Measurements from ENCODE around the gene NRG3.

The NRG3 gene

DNA sequence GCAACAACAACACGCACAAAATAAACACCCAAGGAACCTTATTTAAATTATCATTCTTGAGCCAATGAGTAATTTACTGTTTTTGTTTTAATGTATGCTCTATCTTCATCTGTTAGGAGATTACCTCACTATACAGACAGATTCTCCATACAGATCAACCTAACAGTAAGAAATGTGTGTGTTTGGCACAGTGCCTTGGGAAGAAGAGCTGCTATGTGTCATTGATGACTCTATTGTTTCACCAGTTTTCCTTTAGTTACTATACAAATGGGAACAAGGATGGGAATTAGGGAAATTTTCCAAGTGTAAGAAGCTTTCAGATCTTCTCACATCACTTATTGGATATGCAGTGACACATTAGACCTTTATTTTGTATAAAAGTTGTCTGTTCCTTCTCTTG, 640.3 kb downstream of the NRG3 start:
- no peak for DNase-seq

- DNase-seq = no peak
Measured at GRCh38 chr10:82529062-82529461, 654.1 kb downstream of the NRG3 start.

- no peak for DNase-seq
Measured at GRCh38 chr10:82535457-82535856, 660.5 kb downstream of the NRG3 start.

DNA sequence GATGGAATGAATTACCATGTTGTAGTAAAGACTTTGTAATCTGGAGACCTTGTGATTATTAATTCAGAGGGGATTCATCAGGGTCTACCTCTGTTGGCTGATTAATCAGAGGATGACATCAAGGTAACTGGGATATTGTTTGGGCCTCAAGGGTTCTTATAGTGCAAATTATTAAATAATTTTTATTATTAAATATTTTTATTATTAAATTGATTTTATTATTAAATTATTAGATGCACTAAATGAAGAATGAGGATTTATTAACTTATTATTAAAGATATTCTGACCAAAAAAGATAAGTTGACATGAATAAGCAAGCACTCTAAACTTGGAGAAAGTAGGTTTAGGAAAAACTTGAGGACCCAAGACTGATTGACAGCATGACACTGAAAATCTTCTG, 661.7 kb downstream of the NRG3 start:
- DNase-seq = no peak

- DNase-seq = no peak
Measured at GRCh38 chr10:82538272-82538671, 663.3 kb downstream of the NRG3 start.

DNA sequence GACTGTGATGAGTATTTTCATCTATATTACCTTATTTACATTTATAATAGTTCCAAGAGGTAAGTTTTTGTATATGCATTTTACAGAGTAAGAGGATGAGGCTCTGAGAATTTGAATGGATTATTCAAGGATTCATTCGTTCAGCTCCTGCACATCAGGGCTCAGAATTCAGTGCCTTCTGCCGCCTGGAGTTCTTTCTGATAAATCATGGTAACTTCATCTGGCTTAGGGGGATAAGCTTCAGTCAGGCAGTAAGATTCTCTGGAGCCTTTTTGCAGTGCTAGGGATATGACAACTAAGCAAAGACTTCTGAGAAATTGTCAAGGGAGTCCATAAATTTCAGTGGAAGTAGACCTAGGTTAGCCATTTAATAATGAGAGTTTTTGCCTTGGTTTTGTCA, 668.6 kb downstream of the NRG3 start:
- DNase-seq = no peak

DNA sequence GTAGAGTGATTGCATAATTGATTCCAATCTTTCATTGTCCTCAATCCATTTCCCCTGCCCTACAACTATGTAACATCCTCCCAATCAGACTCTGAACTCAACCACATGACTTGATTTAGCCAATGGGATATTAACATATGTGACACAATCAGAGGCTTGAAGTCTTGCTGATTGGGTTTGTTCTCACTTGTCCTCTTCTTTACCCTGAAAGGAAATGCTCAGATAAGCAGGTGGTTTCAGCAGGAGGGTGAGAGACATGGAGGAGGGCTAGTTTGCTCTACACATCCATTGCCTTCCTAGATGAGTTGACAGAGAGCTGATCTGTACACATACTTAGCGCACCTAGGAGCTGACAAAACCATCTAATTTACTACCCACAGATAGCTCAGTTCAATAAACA, 669.4 kb downstream of the NRG3 start:
- no peak for DNase-seq

DNA sequence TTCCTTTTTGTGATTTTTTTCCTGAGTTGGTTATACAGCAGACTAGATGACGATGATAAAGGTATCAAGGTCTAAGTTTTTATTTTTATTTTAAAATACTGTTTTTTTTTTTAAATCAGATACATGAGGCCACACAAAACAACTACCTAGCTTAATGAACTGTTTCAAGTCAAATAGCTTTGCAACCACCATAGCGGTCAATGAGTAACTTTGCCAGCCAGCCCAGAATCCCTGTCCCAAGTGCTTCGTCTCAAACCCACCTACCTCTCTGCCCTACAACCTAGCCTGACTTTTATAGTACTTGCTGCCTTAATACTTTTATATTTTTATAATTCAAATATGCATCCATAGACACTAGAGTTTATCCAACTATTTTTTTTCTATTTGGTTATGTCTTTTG, 676.5 kb downstream of the NRG3 start:
- no peak for DNase-seq

DNA sequence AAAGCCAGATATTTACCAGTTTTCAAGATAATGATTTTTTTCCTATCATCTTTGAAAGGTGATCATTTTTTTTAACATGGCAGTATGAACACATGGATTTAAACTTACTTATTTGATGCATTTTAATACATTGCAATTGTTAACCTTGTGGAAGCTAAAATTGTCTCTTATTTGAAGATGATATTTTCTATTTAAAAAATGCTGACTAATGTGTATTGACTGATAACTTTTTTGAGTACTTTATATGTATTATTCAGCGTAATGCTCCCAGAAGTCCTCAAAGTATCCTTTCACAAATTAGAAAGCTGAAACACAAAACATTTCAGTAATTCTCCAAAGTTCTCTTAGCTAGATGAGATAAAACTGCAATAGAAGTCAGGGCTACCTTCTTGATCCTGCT, 677.3 kb downstream of the NRG3 start:
- DNase-seq = no peak

DNA sequence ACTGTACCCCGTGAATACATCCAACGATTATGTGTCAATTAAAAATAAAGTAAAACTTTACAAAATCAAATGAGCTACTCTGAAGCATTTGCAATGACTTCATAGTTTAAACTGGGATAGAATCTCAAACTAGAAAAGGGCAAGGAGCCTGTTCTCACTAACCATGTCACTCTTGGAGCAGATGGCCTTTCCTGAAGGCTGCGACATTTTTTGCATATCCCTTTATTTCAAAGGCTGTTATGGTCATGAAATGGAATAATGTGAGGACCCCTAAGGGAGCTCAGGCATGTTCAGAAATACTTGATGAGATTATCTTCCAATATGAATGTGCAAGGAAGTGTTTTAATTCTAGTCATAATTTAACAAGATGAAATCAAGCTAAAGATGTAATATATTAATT, 679.4 kb downstream of the NRG3 start:
- DNase-seq = no peak

- no peak for DNase-seq
Measured at GRCh38 chr10:82558014-82558607, 683.1 kb downstream of the NRG3 start.

DNA sequence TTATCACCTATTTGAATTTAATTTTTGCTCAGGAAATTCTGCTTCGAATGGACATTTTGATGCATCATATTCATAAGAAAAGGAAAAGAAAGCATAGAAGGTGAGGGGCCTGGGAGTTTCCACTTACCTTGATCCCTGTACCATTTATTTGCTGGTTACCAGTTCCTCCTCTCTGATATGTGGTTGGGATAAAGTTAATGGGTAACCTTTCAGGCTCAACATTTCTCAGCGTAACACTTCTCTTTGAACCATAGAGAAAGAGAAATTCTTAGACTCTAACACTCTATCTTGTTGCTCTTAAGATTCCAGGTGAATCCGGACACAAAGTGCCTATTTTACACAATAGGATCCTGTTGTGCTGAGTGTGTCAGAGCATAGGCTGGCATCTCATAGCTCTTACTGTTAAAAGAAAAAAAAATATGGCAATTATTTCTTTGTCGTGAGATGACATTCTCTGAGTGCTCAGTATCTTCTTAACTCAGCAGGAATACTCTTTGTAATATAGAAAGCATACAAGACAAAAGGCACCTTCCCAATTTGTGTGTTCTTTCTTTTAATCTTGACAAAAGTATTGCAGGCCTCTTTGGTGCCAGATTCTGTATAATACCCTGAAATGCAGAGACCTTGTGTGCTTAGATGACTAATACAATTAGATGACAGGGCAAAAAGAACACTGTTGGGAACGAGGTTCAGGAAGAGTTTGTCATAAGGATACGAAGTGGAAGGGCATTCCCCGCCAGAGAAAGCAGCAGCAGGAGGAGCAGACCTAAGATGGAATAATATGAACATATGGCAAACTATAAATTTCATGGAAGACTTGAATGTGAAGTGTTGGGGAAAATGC, 689.6 kb downstream of the NRG3 start:
- DNase-seq = no peak

- DNase-seq = no peak
Measured at GRCh38 chr10:82565197-82565575, 690.2 kb downstream of the NRG3 start.

- DNase-seq = peak; percentile 21
Measured at GRCh38 chr10:82572744-82573143, 697.8 kb downstream of the NRG3 start.

DNA sequence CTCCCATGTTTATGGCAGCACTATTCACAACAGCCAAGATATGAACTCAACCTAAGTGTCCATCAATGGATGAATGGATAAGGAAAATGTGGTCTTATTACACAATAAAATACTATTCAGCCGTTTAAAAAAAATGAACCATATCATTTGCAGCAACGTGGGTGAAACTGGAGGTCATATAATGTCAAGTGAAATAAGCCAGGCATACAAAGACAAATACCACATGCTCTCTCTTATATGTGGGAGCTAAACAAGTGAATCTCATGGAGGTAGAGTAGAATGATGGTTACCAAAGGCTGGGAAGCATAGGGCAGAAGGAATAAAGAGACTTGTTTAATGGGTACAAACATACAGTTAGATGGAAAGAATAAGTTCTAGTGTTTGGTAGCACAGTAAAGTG, 699.1 kb downstream of the NRG3 start:
- DNase-seq = no peak

DNA sequence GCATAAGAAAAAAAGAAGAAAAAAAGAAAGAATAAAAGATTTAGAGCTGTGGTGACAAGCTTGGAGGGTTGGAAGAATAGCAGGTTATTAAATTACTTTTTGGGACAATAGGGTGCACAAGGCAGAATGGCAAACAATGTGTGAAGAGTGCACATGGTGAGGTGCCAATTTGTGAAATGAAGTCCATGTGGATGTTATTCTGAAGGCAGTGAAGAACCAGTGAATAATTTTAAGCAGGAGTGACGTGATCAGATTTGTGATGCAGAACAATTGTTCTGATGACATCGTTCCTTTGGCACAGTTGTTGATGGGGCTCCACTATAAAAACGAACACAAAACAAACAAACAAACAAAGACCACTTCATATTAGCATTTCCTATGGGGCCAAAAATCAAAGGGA, 700.3 kb downstream of the NRG3 start:
- no peak for DNase-seq

DNA sequence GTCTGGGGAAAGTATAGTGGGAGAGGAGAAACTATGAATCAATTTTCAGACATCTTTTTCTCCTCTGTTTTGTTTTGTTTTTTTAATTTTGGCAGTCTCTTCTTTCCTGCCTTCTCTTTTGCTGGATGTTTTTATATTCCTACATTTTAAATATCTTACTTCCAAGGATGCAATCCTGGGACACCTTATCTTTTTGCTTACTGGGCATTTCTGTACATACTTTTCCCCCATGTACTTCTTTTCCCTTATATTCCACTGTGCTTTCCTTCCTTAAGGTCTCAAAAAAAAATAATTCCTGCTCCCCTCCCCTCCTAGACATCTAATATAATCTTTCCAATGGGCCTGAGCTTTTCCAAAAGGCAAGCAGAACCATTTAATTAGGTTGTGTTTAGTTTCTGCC, 701.1 kb downstream of the NRG3 start:
- DNase-seq = no peak

GRCh38 chr10:82581940-82582339, 706.9 kb downstream of the NRG3 start:
- no peak for DNase-seq

DNA sequence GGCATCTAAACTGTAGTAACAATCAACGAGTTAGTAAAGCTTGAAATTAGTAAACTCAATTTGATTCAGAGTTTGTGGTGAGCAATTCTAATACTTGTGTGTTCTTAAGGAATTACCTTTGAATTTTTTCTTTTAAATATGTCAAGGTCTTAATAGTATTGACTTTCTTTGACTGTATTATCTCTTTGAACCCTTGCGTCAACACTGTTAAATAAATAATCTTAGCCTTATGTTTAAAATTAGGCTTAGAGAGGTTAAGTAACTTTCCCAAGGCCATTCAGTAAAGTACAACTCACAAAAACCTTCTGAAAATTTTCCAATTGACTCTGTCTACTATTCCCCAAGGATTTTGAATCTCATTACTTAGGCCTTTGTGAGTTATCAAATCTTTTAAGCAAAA, 716.4 kb downstream of the NRG3 start:
- no peak for DNase-seq

- DNase-seq = no peak
Measured at GRCh38 chr10:82597840-82598239, 722.8 kb downstream of the NRG3 start.

DNA sequence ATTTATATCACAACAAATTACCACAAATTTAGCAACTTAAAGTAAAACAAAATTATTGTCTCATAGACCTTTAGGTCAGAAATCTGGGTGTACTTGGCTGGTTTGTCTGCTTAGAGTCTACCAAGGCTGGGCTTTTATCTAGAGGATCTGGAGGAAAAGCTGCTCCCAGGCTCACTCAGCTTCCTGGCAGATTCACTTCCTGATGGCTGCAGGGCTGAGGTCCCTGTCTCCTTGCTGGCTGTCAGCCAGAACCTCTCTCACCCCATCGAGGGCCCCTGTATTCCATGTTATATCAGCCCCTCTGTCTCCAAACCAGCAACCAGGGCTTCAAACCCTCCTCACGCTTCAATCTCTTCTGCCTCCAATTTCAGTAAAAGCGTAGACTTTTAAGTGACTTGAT, 734.9 kb downstream of the NRG3 start:
- DNase-seq = no peak

DNA sequence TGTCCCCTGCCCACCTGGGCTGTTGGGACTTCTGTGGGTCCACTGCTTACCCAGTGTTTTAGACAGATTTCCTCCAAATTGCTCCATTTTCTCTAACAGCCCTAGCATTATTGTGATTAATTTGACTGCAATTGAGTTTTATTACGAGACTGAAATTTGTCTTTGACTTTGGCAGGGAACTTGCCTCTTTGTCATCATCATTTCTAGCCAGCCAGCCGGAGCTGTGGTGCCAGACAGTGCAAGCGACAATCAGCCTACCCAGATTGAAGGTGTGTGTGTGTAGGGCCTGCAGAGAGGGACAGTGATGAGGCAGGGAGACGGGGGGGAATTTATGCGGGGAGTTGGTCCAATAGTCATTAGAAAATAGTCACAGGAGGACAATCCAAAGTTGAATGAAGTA, 743.0 kb downstream of the NRG3 start:
- DNase-seq = no peak

DNA sequence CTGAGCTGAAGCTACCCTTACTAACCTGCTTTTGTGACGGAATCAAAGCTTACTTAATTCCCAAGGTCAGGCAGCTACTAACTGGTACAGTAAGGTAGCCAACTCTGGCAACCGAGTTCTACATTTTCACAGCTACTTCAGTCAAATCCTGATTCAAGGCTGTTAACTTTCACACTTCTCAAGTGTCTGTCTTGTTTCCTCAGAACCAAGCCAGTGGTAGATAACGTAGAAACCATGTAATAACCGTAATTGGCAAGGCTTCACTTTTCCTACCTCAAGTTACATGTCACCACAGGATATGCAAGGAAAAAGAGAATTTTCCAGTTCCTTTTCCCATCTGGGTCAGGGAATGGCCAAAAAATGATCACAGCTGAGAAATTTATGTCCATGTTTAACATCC, 746.7 kb downstream of the NRG3 start:
- no peak for DNase-seq

- DNase-seq = no peak
Measured at GRCh38 chr10:82622479-82622878, 747.5 kb downstream of the NRG3 start.
